ENCODE data around the gene ITPRID1. TPM values are rescaled to one million over a fixed set of nuclear protein-coding genes. Genes with fewer than 3 reads are reported as not detected.

ITPRID1 gene
- polyA plus RNA-seq, 4 donors: 0.01 TPM; not detected in 3

GRCh38 chr7:31688996-31689395 is 175.1 kb downstream of the ITPRID1 start:
- no peak for DNase-seq (ENCODE audit: low read depth in 4 of 4, low spot score in 3 of 4)

GRCh38 chr7:31690935-31691334 is 177.0 kb downstream of the ITPRID1 start:
- no peak for DNase-seq (ENCODE audit: low read depth in 4 of 4, low spot score in 3 of 4)

GRCh38 chr7:31692451-31692850 is 178.6 kb downstream of the ITPRID1 start:
- DNase-seq (ENCODE audit: low read depth in 4 of 4, low spot score in 3 of 4): no peak

- DNase-seq (ENCODE audit: low read depth in 4 of 4, low spot score in 3 of 4): no peak
These were observed 179.0 kb downstream of the ITPRID1 start for GRCh38 chr7:31692871-31693270.

GRCh38 chr7:31695859-31696614 is 182.1 kb downstream of the ITPRID1 start:
- DNase-seq (ENCODE audit: low read depth in 4 of 4, low spot score in 3 of 4): no peak

GRCh38 chr7:31699050-31699449 is 185.2 kb downstream of the ITPRID1 start:
- no peak for DNase-seq (ENCODE audit: low read depth in 4 of 4, low spot score in 3 of 4)

- no peak for DNase-seq (ENCODE audit: low read depth in 4 of 4, low spot score in 3 of 4)
These were observed 188.5 kb downstream of the ITPRID1 start for GRCh38 chr7:31702354-31702753.

- DNase-seq (ENCODE audit: low read depth in 4 of 4, low spot score in 3 of 4): no peak
These were observed 191.5 kb downstream of the ITPRID1 start for GRCh38 chr7:31705377-31705776.

GRCh38 chr7:31707089-31707488 is 193.2 kb downstream of the ITPRID1 start:
- no peak for DNase-seq (ENCODE audit: low read depth in 4 of 4, low spot score in 3 of 4)

Other genes starting within 250 kb of the ITPRID1 start
- gene NEUROD6, start 173.4 kb upstream of the ITPRID1 start, polyA plus RNA-seq (ENCODE audit: insufficient read length in 4 of 4): not detected
- not detected for gene PPP1R17, start 173.1 kb downstream of the ITPRID1 start, polyA plus RNA-seq (ENCODE audit: insufficient read length in 4 of 4)

All from right renal pelvis (tissue), 4 donors.